HG03565 (cell line): Measurements from ENCODE around the gene ZFHX3.

ENCODE experiments used
- ATAC-seq: cut with Tn5 transposase; IDR thresholded peaks from one replicate; pipeline ENCODE4 v1.9.1; 2021; ENCODE audit warnings: mild to moderate bottlenecking, moderate library complexity; ENCODE audit not compliant: unreplicated experiment

ZFHX3 gene

GRCh38 chr16:73057291-73058210, 9.6 kb upstream of the ZFHX3 start:
- ATAC-seq, result peak; percentile 33

GRCh38 chr16:73056921-73057290, 9.0 kb upstream of the ZFHX3 start:
- ATAC-seq, result no peak

GRCh38 chr16:73056448-73056847, 8.5 kb upstream of the ZFHX3 start:
- ATAC-seq, result no peak

- no peak for ATAC-seq
These were observed 7.0 kb upstream of the ZFHX3 start for GRCh38 chr16:73054813-73055482.

GRCh38 chr16:73054498-73054812, 6.5 kb upstream of the ZFHX3 start:
- no peak for ATAC-seq

GRCh38 chr16:73054125-73054484, 6.2 kb upstream of the ZFHX3 start:
- no peak for ATAC-seq

- ATAC-seq, result no peak
These were observed 5.6 kb upstream of the ZFHX3 start for GRCh38 chr16:73053364-73054124.

- no peak for ATAC-seq
These were observed 5.1 kb upstream of the ZFHX3 start for GRCh38 chr16:73053038-73053363.

- no peak for ATAC-seq
These were observed 4.6 kb upstream of the ZFHX3 start for GRCh38 chr16:73052576-73052975.

GRCh38 chr16:73051961-73052360, 4.0 kb upstream of the ZFHX3 start:
- ATAC-seq, result no peak

GRCh38 chr16:73051226-73051625, 3.3 kb upstream of the ZFHX3 start:
- no peak for ATAC-seq

- ATAC-seq, result no peak
These were observed 2.5 kb upstream of the ZFHX3 start for GRCh38 chr16:73050201-73051099.

- no peak for ATAC-seq
These were observed 1.6 kb upstream of the ZFHX3 start for GRCh38 chr16:73049511-73049910.

- ATAC-seq, result no peak
These were observed 1.2 kb upstream of the ZFHX3 start for GRCh38 chr16:73049091-73049490.

GRCh38 chr16:73048292-73049080, 558 bp upstream of the ZFHX3 start:
- no peak for ATAC-seq

GRCh38 chr16:73047221-73047535, 750 bp downstream of the ZFHX3 start:
- no peak for ATAC-seq

- no peak for ATAC-seq
These were observed 1.1 kb downstream of the ZFHX3 start for GRCh38 chr16:73046849-73047214.

- ATAC-seq, result no peak
These were observed 1.6 kb downstream of the ZFHX3 start for GRCh38 chr16:73046202-73046848.

- no peak for ATAC-seq
These were observed 4.0 kb downstream of the ZFHX3 start for GRCh38 chr16:73043828-73044467.
